Inferior parietal cortex (tissue), 1 donor: ENCODE data around the gene FUT8.

Experiments used
- DNase-seq: peaks from one replicate; pipeline ENCODE4 v3.0.0-alpha.2; 2016; ENCODE audit errors: extremely low spot score

Gene FUT8

DNA sequence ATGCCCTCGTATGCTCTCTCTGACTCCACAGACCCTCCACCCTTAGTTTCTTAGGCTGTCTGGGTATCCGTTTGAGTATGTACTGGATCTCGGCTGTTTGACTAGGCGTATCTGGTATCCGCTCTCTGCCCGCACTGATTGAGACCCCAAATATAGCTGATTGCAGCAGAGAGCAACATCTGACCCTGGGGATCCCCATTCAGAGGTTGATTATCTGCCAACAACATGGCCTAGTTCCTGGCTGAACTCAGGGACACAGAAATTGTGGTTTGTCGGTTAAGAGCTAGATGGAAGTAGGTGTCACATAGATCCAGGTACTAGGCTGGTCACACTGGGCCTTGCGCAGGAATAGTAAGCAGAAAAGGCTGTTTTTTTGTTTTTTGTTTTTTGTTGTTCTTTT is 359.9 kb downstream of the FUT8 start:
- no peak for DNase-seq

GRCh38 chr14:65772921-65773574 is 360.5 kb downstream of the FUT8 start:
- DNase-seq, result no peak

GRCh38 chr14:65774041-65774440 is 361.5 kb downstream of the FUT8 start:
- no peak for DNase-seq

GRCh38 chr14:65776193-65776852 is 363.8 kb downstream of the FUT8 start:
- DNase-seq, result no peak

DNA sequence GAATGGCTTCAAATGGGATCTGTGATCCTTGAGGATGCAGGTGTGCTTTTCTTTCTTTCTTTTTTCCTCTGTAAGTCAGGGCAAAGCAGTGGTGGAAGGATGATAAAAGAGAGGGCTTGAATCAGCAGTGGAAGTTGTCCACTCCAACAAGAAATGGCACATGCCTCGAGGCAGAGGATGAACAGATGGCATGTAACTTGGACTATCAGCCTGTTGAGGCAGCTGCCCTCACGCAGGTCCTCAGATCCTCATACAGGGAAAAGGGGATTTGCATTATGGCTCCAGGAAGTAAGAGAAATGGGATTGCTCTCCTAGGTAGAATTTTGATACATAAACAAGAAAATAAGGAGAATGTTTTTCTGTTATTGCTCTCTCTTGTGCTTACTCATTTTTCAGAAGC is 368.0 kb downstream of the FUT8 start:
- DNase-seq, result no peak

DNA sequence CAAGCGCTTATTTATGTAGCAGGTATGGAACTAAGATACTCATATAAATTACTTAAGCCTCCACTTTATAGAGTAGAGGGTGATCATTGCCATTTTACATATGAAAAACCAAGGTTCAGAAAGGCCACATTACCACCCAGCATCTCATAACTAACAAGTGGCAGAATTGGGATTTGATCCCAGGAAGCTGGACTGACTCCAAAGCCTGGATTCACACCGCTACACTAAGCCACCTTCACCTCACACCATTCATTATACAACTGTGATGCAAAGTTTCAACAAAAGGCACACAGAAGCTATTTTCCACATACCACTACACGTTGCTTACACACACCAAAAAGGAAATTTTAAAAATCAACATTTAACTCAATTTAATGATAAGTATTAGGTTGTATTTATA is 370.6 kb downstream of the FUT8 start:
- DNase-seq, result no peak

GRCh38 chr14:65783576-65783975 is 371.0 kb downstream of the FUT8 start:
- DNase-seq, result no peak

- DNase-seq, result no peak
Measured at GRCh38 chr14:65784574-65784973, 372.0 kb downstream of the FUT8 start.

GRCh38 chr14:65787461-65787860 is 374.9 kb downstream of the FUT8 start:
- no peak for DNase-seq

DNA sequence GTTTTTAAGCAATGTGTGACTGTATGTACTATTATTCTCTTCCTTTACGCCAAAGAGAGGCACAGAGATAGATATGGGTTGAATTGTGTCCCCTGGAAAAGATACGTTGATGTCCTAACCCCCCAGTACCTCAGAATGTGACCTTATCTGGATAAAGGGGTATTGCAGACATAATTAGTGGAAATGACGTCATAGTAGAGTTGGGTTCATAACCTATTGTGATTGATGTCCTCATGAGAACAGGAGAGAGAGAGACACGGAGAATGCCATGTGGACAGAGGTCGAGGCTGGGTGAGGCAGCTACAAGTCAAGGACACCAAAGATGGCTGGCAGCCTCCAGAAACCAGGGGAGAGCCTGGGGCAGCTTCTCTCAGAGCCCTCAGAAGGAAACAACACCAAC is 376.3 kb downstream of the FUT8 start:
- no peak for DNase-seq

- no peak for DNase-seq
Measured at GRCh38 chr14:65789363-65789762, 376.8 kb downstream of the FUT8 start.

DNA sequence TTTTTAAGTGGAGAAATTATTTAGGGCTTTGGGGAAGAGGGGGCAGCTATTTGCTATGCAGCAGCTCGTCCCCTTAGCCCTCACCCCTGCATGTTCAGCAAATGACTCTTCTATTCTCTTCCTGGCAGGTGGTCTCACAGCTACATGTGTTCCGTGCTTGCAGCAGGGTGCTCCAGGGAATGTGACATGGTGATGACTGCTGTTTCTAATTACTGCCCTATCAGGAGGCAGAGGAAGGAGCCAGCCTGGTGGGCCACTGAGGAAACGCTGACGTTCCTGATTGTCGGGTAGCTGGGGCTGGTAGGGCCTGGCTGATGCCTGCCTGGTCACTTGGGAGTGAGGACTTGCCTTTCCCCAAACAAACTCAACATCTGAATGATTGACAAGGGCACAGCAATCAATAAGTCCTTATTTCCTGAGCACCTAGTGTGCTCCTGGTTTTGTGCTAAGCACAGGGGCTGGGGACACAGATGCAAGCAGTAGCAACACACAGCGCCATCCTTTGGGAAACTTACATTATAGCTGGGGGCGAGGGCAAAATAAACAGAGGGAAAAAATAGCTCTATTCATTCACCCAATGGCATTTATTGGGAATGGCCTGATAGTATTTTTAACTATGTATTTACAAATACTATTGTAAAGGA is 377.8 kb downstream of the FUT8 start:
- DNase-seq, result no peak

DNA sequence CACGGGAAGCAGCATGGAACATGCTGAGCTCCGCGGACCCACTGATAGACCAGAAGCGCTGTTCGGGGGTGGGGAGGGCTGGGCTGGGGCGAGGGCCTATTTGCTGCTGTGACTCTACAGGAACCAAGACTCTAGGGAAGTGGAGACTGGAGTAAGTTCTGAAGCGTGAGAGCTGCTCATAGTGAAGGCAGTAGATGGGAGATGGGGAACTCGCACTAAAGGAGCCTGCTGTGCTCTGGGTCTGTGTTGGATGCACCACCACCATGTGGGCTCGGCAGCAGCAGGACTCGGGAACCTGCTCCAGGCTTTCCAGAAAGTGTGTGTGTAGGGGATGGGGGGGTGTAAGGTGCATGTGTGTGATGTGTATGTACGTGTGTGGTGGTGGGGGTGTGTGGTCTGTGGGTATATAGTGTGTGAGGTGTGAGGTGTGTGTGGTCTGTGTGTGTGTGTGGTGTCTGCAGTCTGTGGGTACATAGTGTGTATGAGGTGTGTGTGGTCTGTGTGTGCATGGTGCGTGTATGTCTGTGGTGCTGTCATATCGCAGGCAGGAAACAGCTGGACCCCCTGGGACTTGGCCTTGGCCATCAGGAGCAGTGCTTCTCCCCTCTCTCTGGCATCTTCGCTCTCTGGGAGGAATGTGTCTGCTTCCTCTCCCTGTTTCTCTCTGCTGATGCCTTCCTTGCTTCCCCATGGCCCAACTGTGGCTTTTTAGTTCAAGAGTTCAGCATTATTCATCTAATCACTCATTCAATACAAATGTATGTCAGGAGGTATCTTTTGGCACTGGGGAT is 378.9 kb downstream of the FUT8 start:
- no peak for DNase-seq

DNA sequence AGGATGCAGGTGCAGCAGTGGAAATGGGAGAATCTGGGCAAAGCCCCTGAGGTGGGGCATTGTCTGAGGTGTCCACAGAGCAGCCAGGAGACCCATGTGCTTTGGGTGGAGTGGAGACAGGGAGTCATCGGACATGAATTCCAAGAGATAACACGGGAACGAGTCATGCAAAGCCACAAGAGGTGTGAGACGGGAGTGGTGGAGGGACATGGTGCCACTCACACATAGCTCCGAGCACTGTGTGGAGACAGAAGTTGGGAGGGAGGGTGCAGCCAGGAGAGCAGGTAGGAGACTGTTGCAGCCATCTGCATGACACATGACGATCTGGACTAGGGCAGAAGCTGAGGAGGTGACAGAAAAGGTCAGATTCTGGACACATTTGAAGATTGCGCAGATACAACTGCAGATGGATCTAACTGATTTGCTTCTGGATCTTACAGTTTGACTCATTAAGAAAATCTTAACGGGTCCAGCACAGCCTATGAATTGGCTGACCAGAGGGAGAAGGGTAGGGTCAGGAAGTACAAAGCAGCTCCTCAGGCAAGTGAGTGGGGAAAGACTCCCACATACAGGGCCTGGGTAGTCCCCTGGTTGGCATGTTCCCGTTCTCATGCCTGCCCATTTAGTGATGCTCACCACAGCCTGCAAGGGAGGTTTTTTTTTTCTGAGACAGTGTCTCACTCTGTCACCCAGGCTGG is 379.8 kb downstream of the FUT8 start:
- no peak for DNase-seq
